ENCODE data around the gene RAD51B. TPM values are rescaled to one million over a fixed set of nuclear protein-coding genes. Genes with fewer than 3 reads are reported as not detected.

Gene RAD51B
- polyA plus RNA-seq, 1 experiment: 6.6 TPM

GRCh38 chr14:68630611-68631393 lies 811.2 kb downstream of the RAD51B start:
- DNase-seq (ENCODE audit: low read depth, low spot score): no peak
- Histone ChIP-seq H3K4me3 (ENCODE audit: low read depth, low read length) (no peak overlapping the region), H3K27ac (ENCODE audit: low read depth, low read length) (no peak overlapping the region), H3K9me3 (ENCODE audit: control insufficient read depth, insufficient read depth, low read length) (peaks cover 10% of the 10 kb centered on the region; the same call in 1 of the 2 replicates), H3K27me3 (ENCODE audit: control insufficient read depth, insufficient read depth, low read length) (no peaks in the 10 kb centered on the region)
- ChIA-PET POLR2A (no interaction called here), CTCF (no interaction called here)
- no peak for TF ChIP-seq CTCF (IDR thresholded peaks at IDR 0.05; ENCODE audit: low read depth, low read length)

GRCh38 chr14:68631394-68632053 lies 811.9 kb downstream of the RAD51B start:
- POLR2A ChIA-PET: no interaction called here
- Histone ChIP-seq H3K4me3 (ENCODE audit: low read depth, low read length) (no peak overlapping the region), H3K27ac (ENCODE audit: low read depth, low read length) (no peak overlapping the region), H3K9me3 (ENCODE audit: control insufficient read depth, insufficient read depth, low read length) (peaks cover 10% of the 10 kb centered on the region; the same call in 1 of the 2 replicates), H3K27me3 (ENCODE audit: control insufficient read depth, insufficient read depth, low read length) (no peaks in the 10 kb centered on the region)
- CTCF ChIA-PET: no interaction called here
- TF ChIP-seq CTCF (IDR thresholded peaks at IDR 0.05; ENCODE audit: low read depth, low read length): no peak
- no peak for DNase-seq (ENCODE audit: low read depth, low spot score)

GRCh38 chr14:68632054-68632895 lies 812.7 kb downstream of the RAD51B start:
- Histone ChIP-seq H3K27ac (ENCODE audit: low read depth, low read length) (no peak overlapping the region), H3K4me3 (ENCODE audit: low read depth, low read length) (no peak overlapping the region), H3K9me3 (ENCODE audit: control insufficient read depth, insufficient read depth, low read length) (peaks cover 10% of the 10 kb centered on the region; the same call in 1 of the 2 replicates), H3K27me3 (ENCODE audit: control insufficient read depth, insufficient read depth, low read length) (no peaks in the 10 kb centered on the region)
- ChIA-PET POLR2A (interaction anchor here (0.6 to 1.0 kb wide), 3 partner anchors 11 to 161 kb away, joined by 3 to 4 read pairs (median 4); partner anchors contain the start of gene ZFP36L1), CTCF (interaction anchor here (0.6 kb wide), 3 partner anchors 26 to 688 kb away, joined by 3 to 6 read pairs (median 4); no protein-coding TSS in a partner anchor)
- no peak for DNase-seq (ENCODE audit: low read depth, low spot score)
- TF ChIP-seq CTCF (IDR thresholded peaks at IDR 0.05; ENCODE audit: low read depth, low read length): no peak

GRCh38 chr14:68633131-68633991 lies 813.8 kb downstream of the RAD51B start:
- TF ChIP-seq CTCF (IDR thresholded peaks at IDR 0.05; ENCODE audit: low read depth, low read length): no peak
- CTCF ChIA-PET: interaction anchor here (0.6 to 0.7 kb wide), 3 partner anchors 28 to 699 kb away, joined by 3 to 4 read pairs (median 3); no protein-coding TSS in a partner anchor
- POLR2A ChIA-PET: interaction anchor here (0.6 to 1.0 kb wide), 4 partner anchors 35 to 160 kb away, joined by 3 to 4 read pairs (median 3); partner anchors contain the start of gene ZFP36L1
- no peak for DNase-seq (ENCODE audit: low read depth, low spot score)
- no peak overlapping the region for H3K4me3 ChIP-seq (ENCODE audit: low read depth, low read length)
- H3K27ac ChIP-seq (ENCODE audit: low read depth, low read length): peak overlapping the region; percentile 39
- H3K9me3 ChIP-seq (ENCODE audit: control insufficient read depth, insufficient read depth, low read length): peaks cover 6% of the 10 kb centered on the region; the same call in 1 of the 2 replicates
- no peaks in the 10 kb centered on the region for H3K27me3 ChIP-seq (ENCODE audit: control insufficient read depth, insufficient read depth, low read length)

Data from AG04450 (cell line).